Endometrial microvascular endothelial cells (primary cell): ENCODE measurements around the gene OLIG3. TPM values are rescaled to one million over a fixed set of nuclear protein-coding genes. Genes with fewer than 3 reads are reported as not detected.

ENCODE experiments used
- in situ Hi-C: cut with HindIII; loops from 2 replicates; pipeline ENCODE4 v1.10.0; 2017; ENCODE audit warnings: low sequenced_read_pairs, low pct_unique_long_range_greater_than_20kb; ENCODE audit errors: inconsistent ontology term
- total RNA-seq: library from RNA; depleted of rRNA; stranded (reverse); fragments of >200 nt; gene quantifications from one replicate; pipeline ENCODE4 v1.2.3, GENCODE V29; 2015; ENCODE audit errors: inconsistent ontology term

The OLIG3 gene
- total RNA-seq, 1 donor from 2014 or later: not detected

GRCh38 chr6:137475103-137475502 is 19.1 kb downstream of the OLIG3 start:
- in situ Hi-C loops: no loop called here

GRCh38 chr6:137473598-137473997 is 20.6 kb downstream of the OLIG3 start:
- in situ Hi-C loops: no loop called here

- in situ Hi-C loops: no loop called here
Observed at GRCh38 chr6:137472641-137473137, 21.5 kb downstream of the OLIG3 start.

- in situ Hi-C loops: no loop called here
Observed at GRCh38 chr6:137471986-137472385, 22.2 kb downstream of the OLIG3 start.

GRCh38 chr6:137471497-137471896 is 22.7 kb downstream of the OLIG3 start:
- in situ Hi-C loops: no loop called here

GRCh38 chr6:137467211-137467610 is 27.0 kb downstream of the OLIG3 start:
- in situ Hi-C loops: no loop called here

GRCh38 chr6:137465378-137466009 is 28.7 kb downstream of the OLIG3 start:
- in situ Hi-C loops: no loop called here

GRCh38 chr6:137452333-137452894 is 41.8 kb downstream of the OLIG3 start:
- in situ Hi-C loops: no loop called here

GRCh38 chr6:137443901-137444300 is 50.3 kb downstream of the OLIG3 start:
- in situ Hi-C loops: no loop called here
